HG02623 (cell line): ENCODE data around the gene BCAS3.
"Not testable (repeated sequence)": the region's sequence is repeated elsewhere in the genome, so short reads cannot be mapped to it uniquely, and the experiment has no call there.

ENCODE experiments used
- ATAC-seq: cut with Tn5 transposase; IDR thresholded peaks from one replicate; pipeline ENCODE4 v1.9.1; 2021; ENCODE audit warnings: moderate library complexity; ENCODE audit not compliant: unreplicated experiment

Gene BCAS3

GRCh38 chr17:61345061-61345460 is 667.4 kb downstream of the BCAS3 start:
- no peak for ATAC-seq

GRCh38 chr17:61345825-61346666 is 668.4 kb downstream of the BCAS3 start:
- ATAC-seq = no peak

GRCh38 chr17:61349350-61349749 is 671.7 kb downstream of the BCAS3 start:
- no peak for ATAC-seq

- no peak for ATAC-seq
These were observed 674.2 kb downstream of the BCAS3 start for GRCh38 chr17:61351745-61352407.

GRCh38 chr17:61352408-61352770 is 674.7 kb downstream of the BCAS3 start:
- ATAC-seq = no peak

- no peak for ATAC-seq
These were observed 675.3 kb downstream of the BCAS3 start for GRCh38 chr17:61352781-61353491.

- no peak for ATAC-seq
These were observed 676.0 kb downstream of the BCAS3 start for GRCh38 chr17:61353615-61354014.

GRCh38 chr17:61354895-61355874 is 677.5 kb downstream of the BCAS3 start:
- ATAC-seq = no peak

GRCh38 chr17:61357061-61357460 is 679.4 kb downstream of the BCAS3 start:
- not testable (repeated sequence) for ATAC-seq

GRCh38 chr17:61359513-61359912 is 681.9 kb downstream of the BCAS3 start:
- ATAC-seq = not testable (repeated sequence)

- no peak for ATAC-seq
These were observed 682.8 kb downstream of the BCAS3 start for GRCh38 chr17:61360318-61360943.

- no peak for ATAC-seq
These were observed 683.4 kb downstream of the BCAS3 start for GRCh38 chr17:61361084-61361483.

- ATAC-seq = no peak
These were observed 684.7 kb downstream of the BCAS3 start for GRCh38 chr17:61362396-61362795.

- no peak for ATAC-seq
These were observed 685.4 kb downstream of the BCAS3 start for GRCh38 chr17:61362852-61363600.

- ATAC-seq = no peak
These were observed 686.2 kb downstream of the BCAS3 start for GRCh38 chr17:61363601-61364462.

GRCh38 chr17:61364463-61364846 is 686.8 kb downstream of the BCAS3 start:
- no peak for ATAC-seq

- ATAC-seq = no peak
These were observed 688.5 kb downstream of the BCAS3 start for GRCh38 chr17:61366076-61366714.
